Stimulated activated CD8-positive, alpha-beta memory T cell treated with anti-CD3 and anti-CD28 coated beads, Interleukin-7, amount 100 ng/mL, for 4 hours (primary cell): ENCODE measurements around the gene SPG21.

Experiments used
- DNase-seq, 2 donors: peaks; one replicate each; pipeline ENCODE4 v3.0.0-alpha.2; 2020; ENCODE audit warnings: low read depth in 2 of 2

The SPG21 gene

GRCh38 chr15:64991536-64992135 lies 1.9 kb upstream of the SPG21 start:
- DNase-seq, result no peak

GRCh38 chr15:64990168-64990470 lies 405 bp upstream of the SPG21 start:
- no peak for DNase-seq

GRCh38 chr15:64987136-64987535 lies 2.6 kb downstream of the SPG21 start:
- DNase-seq, result no peak

- DNase-seq, result no peak
Measured at GRCh38 chr15:64985366-64986033, 4.2 kb downstream of the SPG21 start.

GRCh38 chr15:64982472-64982871 lies 7.2 kb downstream of the SPG21 start:
- no peak for DNase-seq

- DNase-seq, result no peak
Measured at GRCh38 chr15:64981812-64982431, 7.8 kb downstream of the SPG21 start.

GRCh38 chr15:64979252-64979710 lies 10.4 kb downstream of the SPG21 start:
- DNase-seq, result no peak

- no peak for DNase-seq
Measured at GRCh38 chr15:64975390-64975789, 14.3 kb downstream of the SPG21 start.

- DNase-seq, result no peak
Measured at GRCh38 chr15:64970698-64971097, 19.0 kb downstream of the SPG21 start.

- no peak for DNase-seq
Measured at GRCh38 chr15:64969401-64969800, 20.3 kb downstream of the SPG21 start.

- DNase-seq, result no peak
Measured at GRCh38 chr15:64961013-64961412, 28.7 kb downstream of the SPG21 start.

- no peak for DNase-seq
Measured at GRCh38 chr15:64960153-64960552, 29.6 kb downstream of the SPG21 start.

- DNase-seq, result no peak
Measured at GRCh38 chr15:64959128-64959527, 30.6 kb downstream of the SPG21 start.

GRCh38 chr15:64954395-64954794 lies 35.3 kb downstream of the SPG21 start:
- no peak for DNase-seq

- DNase-seq, result no peak
Measured at GRCh38 chr15:64951777-64952418, 37.8 kb downstream of the SPG21 start.

GRCh38 chr15:64950888-64951287 lies 38.8 kb downstream of the SPG21 start:
- DNase-seq, result no peak

GRCh38 chr15:64949383-64950186 lies 40.1 kb downstream of the SPG21 start:
- no peak for DNase-seq

GRCh38 chr15:64948916-64949315 lies 40.8 kb downstream of the SPG21 start:
- DNase-seq, result no peak

GRCh38 chr15:64947211-64947610 lies 42.5 kb downstream of the SPG21 start:
- DNase-seq, result no peak

- DNase-seq, result no peak
Measured at GRCh38 chr15:64944961-64945360, 44.8 kb downstream of the SPG21 start.

GRCh38 chr15:64943512-64944225 lies 46.0 kb downstream of the SPG21 start:
- no peak for DNase-seq
